ENCODE measurements around the gene RRP1. TPM values are rescaled to one million over a fixed set of nuclear protein-coding genes. Genes with fewer than 3 reads are reported as not detected.
A peak's percentile ranks its signal among the peaks of the same experiment; 100 is the strongest.

RRP1 gene
- total RNA-seq, 1 experiment from 2014 or later, result 76.4 TPM

DNA sequence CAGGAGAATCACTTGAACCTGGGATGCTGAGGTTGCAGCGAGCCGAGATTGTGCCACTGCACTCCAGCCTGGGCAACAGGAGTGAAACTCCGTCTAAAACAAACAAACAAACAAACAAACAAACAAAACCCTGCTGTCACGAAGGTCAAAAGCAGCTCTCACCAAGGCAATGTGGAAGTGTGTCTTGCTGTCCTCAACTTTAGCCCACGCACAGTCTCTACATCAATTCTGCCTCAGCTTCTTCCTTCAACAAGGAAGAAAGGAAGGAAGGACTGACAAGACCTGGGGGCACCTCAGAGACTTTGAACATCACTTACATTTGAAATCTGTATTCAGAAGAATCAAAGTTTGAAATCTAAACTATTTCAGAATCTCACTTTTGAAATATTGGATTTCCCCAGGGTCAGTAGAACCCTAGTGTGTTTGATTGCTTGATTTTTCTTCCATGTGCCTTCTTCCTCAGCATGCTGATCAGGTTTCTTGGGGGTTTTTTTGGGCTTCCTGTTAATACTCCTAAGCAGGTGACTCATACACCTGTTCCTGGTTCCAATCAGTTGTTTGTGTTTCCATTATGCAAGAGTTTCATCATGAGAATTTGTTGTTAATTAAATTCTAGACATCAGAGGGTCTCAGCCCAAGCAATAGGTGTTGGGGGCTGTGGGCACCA lies 6.8 kb upstream of the RRP1 start:
- Histone ChIP-seq H2AFZ (ENCODE audit: low read length) (no peak overlapping the region), H3K27ac (ENCODE audit: low read length) (peak overlapping the region; percentile 100), H3K27me3 (ENCODE audit: low read length) (no peaks in the 10 kb centered on the region), H3K9ac (ENCODE audit: low read length) (peak overlapping the region; percentile 52), H3F3A (ENCODE audit: low read length, unreplicated experiment) (peaks cover 13% of the 10 kb centered on the region), H3K9me3 (ENCODE audit: low read length) (no peaks in the 10 kb centered on the region), H3K79me2 (ENCODE audit: low read length) (peaks cover 33% of the 10 kb centered on the region), H3K9me2 (replicated peaks; ENCODE audit: low read length) (no peaks in the 10 kb centered on the region), H4K20me1 (ENCODE audit: low read length) (no peaks in the 10 kb centered on the region), H3K4me3 (ENCODE audit: low read length) (no peak overlapping the region), H3K4me1 (ENCODE audit: insufficient read depth, low read length) (peaks cover 65% of the 10 kb centered on the region), H3K36me3 (ENCODE audit: low read depth, low read length) (no peaks in the 10 kb centered on the region), H3K4me2 (ENCODE audit: low read length) (peak overlapping the region; percentile 34)
- BruUV-seq (replicated peaks), result no TSS peak
- ChIA-PET CTCF (no interaction called here), POLR2A (ENCODE audit: unreplicated experiment) (no interaction called here)
- DNase-seq, result peak; percentile 86
- TF ChIP-seq, protein P1, sequence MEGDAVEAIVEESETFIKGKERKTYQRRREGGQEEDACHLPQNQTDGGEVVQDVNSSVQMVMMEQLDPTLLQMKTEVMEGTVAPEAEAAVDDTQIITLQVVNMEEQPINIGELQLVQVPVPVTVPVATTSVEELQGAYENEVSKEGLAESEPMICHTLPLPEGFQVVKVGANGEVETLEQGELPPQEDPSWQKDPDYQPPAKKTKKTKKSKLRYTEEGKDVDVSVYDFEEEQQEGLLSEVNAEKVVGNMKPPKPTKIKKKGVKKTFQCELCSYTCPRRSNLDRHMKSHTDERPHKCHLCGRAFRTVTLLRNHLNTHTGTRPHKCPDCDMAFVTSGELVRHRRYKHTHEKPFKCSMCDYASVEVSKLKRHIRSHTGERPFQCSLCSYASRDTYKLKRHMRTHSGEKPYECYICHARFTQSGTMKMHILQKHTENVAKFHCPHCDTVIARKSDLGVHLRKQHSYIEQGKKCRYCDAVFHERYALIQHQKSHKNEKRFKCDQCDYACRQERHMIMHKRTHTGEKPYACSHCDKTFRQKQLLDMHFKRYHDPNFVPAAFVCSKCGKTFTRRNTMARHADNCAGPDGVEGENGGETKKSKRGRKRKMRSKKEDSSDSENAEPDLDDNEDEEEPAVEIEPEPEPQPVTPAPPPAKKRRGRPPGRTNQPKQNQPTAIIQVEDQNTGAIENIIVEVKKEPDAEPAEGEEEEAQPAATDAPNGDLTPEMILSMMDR (conservative IDR thresholded peaks at IDR 0.05; ENCODE audit: low read depth, low read length), result no peak
- TF ChIP-seq EZH2 (IDR thresholded peaks at IDR 0.05; ENCODE audit: low read length, unreplicated experiment) (no peak), EZH2phosphoT487 (IDR thresholded peaks at IDR 0.05; ENCODE audit: borderline replicate concordance, low read length) (no peak)
- intact Hi-C loops (cut with micrococcal nuclease), result no loop called here
- ATAC-seq, result peak; percentile 9; the same call in 1 of the 2 replicates

DNA sequence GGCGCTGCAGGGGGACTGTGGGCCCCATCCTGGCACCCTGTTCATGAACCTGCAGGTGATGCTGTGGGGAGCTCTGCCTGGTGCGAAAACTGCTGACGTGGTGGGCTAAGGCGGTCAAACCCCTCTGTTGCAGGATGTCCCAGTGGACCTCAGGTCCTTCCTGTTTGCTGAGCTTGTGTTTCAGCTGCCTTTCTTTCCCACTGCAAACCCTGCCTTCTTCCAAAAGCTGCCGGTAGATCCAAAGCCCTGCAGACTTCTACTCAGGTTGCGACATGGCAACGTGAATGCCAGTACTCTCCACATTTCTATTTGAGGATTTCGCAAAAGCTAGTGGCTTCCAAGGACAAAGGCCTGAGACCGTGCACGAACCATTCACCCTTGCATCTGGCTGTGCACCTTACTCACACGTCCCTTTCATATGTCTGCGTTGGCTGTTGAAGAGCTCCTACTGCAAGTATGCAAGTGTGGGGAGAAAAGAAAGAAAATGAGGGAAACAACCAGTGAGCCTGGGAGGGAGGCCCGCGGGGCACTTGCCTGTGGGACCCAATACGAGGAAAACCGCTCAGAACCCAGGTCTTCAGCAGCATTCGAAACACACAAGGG lies 6.2 kb upstream of the RRP1 start:
- H3K36me3 ChIP-seq (ENCODE audit: low read depth, low read length), result no peaks in the 10 kb centered on the region
- no peaks in the 10 kb centered on the region for H4K20me1 ChIP-seq (ENCODE audit: low read length)
- H3K9me2 ChIP-seq (replicated peaks; ENCODE audit: low read length), result no peaks in the 10 kb centered on the region
- TF ChIP-seq EZH2phosphoT487 (IDR thresholded peaks at IDR 0.05; ENCODE audit: borderline replicate concordance, low read length) (no peak), EZH2 (IDR thresholded peaks at IDR 0.05; ENCODE audit: low read length, unreplicated experiment) (no peak)
- TF ChIP-seq, protein P1 (conservative IDR thresholded peaks at IDR 0.05; ENCODE audit: low read depth, low read length), result no peak
- H3K4me2 ChIP-seq (ENCODE audit: low read length), result peak overlapping the region; percentile 34
- peaks cover 27% of the 10 kb centered on the region for H3K79me2 ChIP-seq (ENCODE audit: low read length)
- DNase-seq (no peak), ATAC-seq (no peak)
- ChIA-PET CTCF (no interaction called here), POLR2A (ENCODE audit: unreplicated experiment) (no interaction called here)
- H2AFZ ChIP-seq (ENCODE audit: low read length), result no peak overlapping the region
- H3K9ac ChIP-seq (ENCODE audit: low read length), result peak overlapping the region; percentile 52
- peaks cover 7% of the 10 kb centered on the region for H3F3A ChIP-seq (ENCODE audit: low read length, unreplicated experiment)
- intact Hi-C loops (cut with micrococcal nuclease), result no loop called here
- H3K4me3 ChIP-seq (ENCODE audit: low read length), result no peak overlapping the region
- H3K27ac ChIP-seq (ENCODE audit: low read length), result peak overlapping the region; percentile 100
- peaks cover 59% of the 10 kb centered on the region for H3K4me1 ChIP-seq (ENCODE audit: insufficient read depth, low read length)
- no TSS peak for BruUV-seq (replicated peaks)
- no peaks in the 10 kb centered on the region for H3K27me3 ChIP-seq (ENCODE audit: low read length)
- no peaks in the 10 kb centered on the region for H3K9me3 ChIP-seq (ENCODE audit: low read length)

DNA sequence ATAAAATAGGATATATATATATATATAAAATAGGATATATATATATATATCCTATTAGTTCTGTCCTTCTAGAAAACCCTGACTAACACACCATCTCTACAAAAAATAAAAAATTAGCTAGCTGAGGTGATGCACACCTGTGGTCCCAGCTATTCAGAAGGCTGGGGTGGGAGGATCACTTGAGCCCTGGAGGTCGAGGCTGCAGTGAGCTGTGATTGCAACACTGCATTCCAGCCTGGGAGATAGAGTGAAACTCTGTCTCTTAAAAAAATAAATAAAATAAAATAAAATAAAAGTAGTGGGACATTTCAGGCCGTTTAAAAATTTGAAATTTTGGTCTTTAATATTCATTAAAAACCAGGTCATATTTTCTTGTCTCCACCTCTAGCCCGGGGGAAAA lies 4.2 kb upstream of the RRP1 start:
- ChIA-PET POLR2A (ENCODE audit: unreplicated experiment) (no interaction called here), CTCF (no interaction called here)
- H3K4me2 ChIP-seq (ENCODE audit: low read length), result no peak overlapping the region
- no TSS peak for BruUV-seq (replicated peaks)
- H3F3A ChIP-seq (ENCODE audit: low read length, unreplicated experiment), result no peaks in the 10 kb centered on the region
- H3K27me3 ChIP-seq (ENCODE audit: low read length), result no peaks in the 10 kb centered on the region
- no peaks in the 10 kb centered on the region for H3K9me3 ChIP-seq (ENCODE audit: low read length)
- ATAC-seq, result no peak
- H3K27ac ChIP-seq (ENCODE audit: low read length), result no peak overlapping the region
- H3K79me2 ChIP-seq (ENCODE audit: low read length), result peaks cover 30% of the 10 kb centered on the region
- no peaks in the 10 kb centered on the region for H3K36me3 ChIP-seq (ENCODE audit: low read depth, low read length)
- intact Hi-C loops (cut with micrococcal nuclease), result no loop called here
- no peak overlapping the region for H2AFZ ChIP-seq (ENCODE audit: low read length)
- no peak overlapping the region for H3K4me3 ChIP-seq (ENCODE audit: low read length)
- H3K4me1 ChIP-seq (ENCODE audit: insufficient read depth, low read length), result peaks cover 42% of the 10 kb centered on the region
- no peak for DNase-seq
- H3K9ac ChIP-seq (ENCODE audit: low read length), result no peak overlapping the region
- no peak for TF ChIP-seq EZH2phosphoT487 (IDR thresholded peaks at IDR 0.05; ENCODE audit: borderline replicate concordance, low read length)
- TF ChIP-seq EZH2 (IDR thresholded peaks at IDR 0.05; ENCODE audit: low read length, unreplicated experiment), result no peak
- TF ChIP-seq, protein P1 (conservative IDR thresholded peaks at IDR 0.05; ENCODE audit: low read depth, low read length), result no peak
- no peaks in the 10 kb centered on the region for H3K9me2 ChIP-seq (replicated peaks; ENCODE audit: low read length)
- no peaks in the 10 kb centered on the region for H4K20me1 ChIP-seq (ENCODE audit: low read length)
